ENCODE measurements around the gene C7orf33. TPM values are rescaled to one million over a fixed set of nuclear protein-coding genes. Genes with fewer than 3 reads are reported as not detected.

Gene C7orf33
- total and polyA plus RNA-seq, 9 of the 15 experiments (the other 6 are each of a cell fraction or from before 2014, with no cell fraction given): 0.04 TPM; not detected in 8

DNA sequence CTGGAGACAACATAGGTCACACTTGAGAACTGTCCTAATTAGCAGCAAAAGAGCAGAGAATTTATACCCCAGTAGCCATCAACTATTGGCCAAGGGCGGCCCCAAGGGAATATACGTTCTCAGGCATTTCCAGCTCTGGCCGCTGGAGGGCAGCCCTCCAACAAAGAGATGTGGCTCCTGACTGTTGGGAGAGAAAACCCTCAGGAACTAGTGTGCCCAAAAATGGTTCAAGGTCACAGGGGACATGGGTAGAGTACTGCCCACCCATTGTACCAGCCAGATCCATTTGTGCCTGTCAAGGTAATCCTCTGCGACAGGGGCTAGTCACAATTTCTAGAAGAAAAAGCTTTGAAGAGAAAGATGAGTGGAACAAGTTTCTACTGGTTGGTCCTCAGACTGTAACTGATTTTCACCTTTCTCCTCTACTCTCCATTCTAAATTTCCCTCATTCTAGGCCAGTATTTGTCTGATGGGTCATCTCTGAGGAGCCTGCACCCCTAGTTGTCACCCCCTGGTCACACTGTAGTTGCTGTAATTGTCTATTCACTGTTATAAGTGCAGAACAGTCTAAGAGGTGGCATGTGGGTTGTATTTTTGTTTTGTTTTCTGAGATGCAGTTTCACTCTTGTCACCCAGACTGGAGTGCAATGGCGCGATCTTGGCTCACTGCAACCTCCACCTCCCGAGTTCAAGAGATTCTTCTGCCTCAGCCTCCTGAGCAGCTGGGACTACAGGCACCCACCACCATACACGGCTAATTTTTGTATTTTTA lies 14.7 kb upstream of the C7orf33 start (continued):
- TF ChIP-seq, protein P1, sequence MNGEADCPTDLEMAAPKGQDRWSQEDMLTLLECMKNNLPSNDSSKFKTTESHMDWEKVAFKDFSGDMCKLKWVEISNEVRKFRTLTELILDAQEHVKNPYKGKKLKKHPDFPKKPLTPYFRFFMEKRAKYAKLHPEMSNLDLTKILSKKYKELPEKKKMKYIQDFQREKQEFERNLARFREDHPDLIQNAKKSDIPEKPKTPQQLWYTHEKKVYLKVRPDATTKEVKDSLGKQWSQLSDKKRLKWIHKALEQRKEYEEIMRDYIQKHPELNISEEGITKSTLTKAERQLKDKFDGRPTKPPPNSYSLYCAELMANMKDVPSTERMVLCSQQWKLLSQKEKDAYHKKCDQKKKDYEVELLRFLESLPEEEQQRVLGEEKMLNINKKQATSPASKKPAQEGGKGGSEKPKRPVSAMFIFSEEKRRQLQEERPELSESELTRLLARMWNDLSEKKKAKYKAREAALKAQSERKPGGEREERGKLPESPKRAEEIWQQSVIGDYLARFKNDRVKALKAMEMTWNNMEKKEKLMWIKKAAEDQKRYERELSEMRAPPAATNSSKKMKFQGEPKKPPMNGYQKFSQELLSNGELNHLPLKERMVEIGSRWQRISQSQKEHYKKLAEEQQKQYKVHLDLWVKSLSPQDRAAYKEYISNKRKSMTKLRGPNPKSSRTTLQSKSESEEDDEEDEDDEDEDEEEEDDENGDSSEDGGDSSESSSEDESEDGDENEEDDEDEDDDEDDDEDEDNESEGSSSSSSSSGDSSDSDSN (IDR thresholded peaks at IDR 0.05; ENCODE audit: borderline replicate concordance in 1 of 2, low read depth in 2 of 2, low read length in 2 of 2): no peak
- TF ChIP-seq ZNF217 (CRISPR knock-in tag; IDR thresholded peaks at IDR 0.05) (no peak), NCOA4 (IDR thresholded peaks at IDR 0.05; ENCODE audit: partially characterized antibody) (no peak), IRF2 (CRISPR knock-in tag; IDR thresholded peaks at IDR 0.05) (no peak), NR2C1 (IDR thresholded peaks at IDR 0.05) (no peak), NR2C1 (tag; IDR thresholded peaks at IDR 0.05) (no peak), TSC22D4 (tag; IDR thresholded peaks at IDR 0.05) (no peak), L3MBTL2 (IDR thresholded peaks at IDR 0.05) (0 out of 2 replicates have a peak, but pooled peaks have one; percentile 23), ZBED1 (IDR thresholded peaks at IDR 0.05) (no peak), SMC3 (conservative IDR thresholded peaks at IDR 0.05; ENCODE audit: insufficient read depth, low read depth, low read length) (peak; percentile 89)
- TF ChIP-seq, protein P2, sequence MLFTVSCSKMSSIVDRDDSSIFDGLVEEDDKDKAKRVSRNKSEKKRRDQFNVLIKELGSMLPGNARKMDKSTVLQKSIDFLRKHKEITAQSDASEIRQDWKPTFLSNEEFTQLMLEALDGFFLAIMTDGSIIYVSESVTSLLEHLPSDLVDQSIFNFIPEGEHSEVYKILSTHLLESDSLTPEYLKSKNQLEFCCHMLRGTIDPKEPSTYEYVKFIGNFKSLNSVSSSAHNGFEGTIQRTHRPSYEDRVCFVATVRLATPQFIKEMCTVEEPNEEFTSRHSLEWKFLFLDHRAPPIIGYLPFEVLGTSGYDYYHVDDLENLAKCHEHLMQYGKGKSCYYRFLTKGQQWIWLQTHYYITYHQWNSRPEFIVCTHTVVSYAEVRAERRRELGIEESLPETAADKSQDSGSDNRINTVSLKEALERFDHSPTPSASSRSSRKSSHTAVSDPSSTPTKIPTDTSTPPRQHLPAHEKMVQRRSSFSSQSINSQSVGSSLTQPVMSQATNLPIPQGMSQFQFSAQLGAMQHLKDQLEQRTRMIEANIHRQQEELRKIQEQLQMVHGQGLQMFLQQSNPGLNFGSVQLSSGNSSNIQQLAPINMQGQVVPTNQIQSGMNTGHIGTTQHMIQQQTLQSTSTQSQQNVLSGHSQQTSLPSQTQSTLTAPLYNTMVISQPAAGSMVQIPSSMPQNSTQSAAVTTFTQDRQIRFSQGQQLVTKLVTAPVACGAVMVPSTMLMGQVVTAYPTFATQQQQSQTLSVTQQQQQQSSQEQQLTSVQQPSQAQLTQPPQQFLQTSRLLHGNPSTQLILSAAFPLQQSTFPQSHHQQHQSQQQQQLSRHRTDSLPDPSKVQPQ (CRISPR knock-in tag; IDR thresholded peaks at IDR 0.05; ENCODE audit: borderline replicate concordance): no peak
- TF ChIP-seq, protein P3, sequence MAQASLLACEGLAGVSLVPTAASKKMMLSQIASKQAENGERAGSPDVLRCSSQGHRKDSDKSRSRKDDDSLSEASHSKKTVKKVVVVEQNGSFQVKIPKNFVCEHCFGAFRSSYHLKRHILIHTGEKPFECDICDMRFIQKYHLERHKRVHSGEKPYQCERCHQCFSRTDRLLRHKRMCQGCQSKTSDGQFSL (CRISPR knock-in tag; IDR thresholded peaks at IDR 0.05): no peak
- TF ChIP-seq, protein P3 (tag; IDR thresholded peaks at IDR 0.05): no peak
- TF ChIP-seq, protein P4, sequence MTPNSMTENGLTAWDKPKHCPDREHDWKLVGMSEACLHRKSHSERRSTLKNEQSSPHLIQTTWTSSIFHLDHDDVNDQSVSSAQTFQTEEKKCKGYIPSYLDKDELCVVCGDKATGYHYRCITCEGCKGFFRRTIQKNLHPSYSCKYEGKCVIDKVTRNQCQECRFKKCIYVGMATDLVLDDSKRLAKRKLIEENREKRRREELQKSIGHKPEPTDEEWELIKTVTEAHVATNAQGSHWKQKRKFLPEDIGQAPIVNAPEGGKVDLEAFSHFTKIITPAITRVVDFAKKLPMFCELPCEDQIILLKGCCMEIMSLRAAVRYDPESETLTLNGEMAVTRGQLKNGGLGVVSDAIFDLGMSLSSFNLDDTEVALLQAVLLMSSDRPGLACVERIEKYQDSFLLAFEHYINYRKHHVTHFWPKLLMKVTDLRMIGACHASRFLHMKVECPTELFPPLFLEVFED (CRISPR knock-in tag; conservative IDR thresholded peaks at IDR 0.05): no peak
- TF ChIP-seq, protein P5, sequence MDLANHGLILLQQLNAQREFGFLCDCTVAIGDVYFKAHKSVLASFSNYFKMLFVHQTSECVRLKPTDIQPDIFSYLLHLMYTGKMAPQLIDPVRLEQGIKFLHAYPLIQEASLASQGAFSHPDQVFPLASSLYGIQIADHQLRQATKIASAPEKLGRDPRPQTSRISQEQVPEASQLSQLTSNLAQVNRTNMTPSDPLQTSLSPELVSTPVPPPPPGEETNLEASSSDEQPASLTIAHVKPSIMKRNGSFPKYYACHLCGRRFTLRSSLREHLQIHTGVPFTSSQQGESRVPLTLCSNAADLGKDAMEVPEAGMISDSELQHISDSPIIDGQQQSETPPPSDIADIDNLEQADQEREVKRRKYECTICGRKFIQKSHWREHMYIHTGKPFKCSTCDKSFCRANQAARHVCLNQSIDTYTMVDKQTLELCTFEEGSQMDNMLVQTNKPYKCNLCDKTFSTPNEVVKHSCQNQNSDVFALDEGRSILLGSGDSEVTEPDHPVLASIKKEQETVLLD (IDR thresholded peaks at IDR 0.05): no peak
- TF ChIP-seq, protein P6, sequence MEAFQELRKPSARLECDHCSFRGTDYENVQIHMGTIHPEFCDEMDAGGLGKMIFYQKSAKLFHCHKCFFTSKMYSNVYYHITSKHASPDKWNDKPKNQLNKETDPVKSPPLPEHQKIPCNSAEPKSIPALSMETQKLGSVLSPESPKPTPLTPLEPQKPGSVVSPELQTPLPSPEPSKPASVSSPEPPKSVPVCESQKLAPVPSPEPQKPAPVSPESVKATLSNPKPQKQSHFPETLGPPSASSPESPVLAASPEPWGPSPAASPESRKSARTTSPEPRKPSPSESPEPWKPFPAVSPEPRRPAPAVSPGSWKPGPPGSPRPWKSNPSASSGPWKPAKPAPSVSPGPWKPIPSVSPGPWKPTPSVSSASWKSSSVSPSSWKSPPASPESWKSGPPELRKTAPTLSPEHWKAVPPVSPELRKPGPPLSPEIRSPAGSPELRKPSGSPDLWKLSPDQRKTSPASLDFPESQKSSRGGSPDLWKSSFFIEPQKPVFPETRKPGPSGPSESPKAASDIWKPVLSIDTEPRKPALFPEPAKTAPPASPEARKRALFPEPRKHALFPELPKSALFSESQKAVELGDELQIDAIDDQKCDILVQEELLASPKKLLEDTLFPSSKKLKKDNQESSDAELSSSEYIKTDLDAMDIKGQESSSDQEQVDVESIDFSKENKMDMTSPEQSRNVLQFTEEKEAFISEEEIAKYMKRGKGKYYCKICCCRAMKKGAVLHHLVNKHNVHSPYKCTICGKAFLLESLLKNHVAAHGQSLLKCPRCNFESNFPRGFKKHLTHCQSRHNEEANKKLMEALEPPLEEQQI (IDR thresholded peaks at IDR 0.05): no peak
